ENCODE results near the gene DPP6.

DPP6 gene

GRCh38 chr7:154898973-154899855, 847.0 kb downstream of the DPP6 start:
- Histone ChIP-seq H3K4me3 (ENCODE audit: low read length) (no peak overlapping the region), H2BK120ac (ENCODE audit: low read depth, low read length) (no peak overlapping the region), H2BK5ac (ENCODE audit: low read length) (no peak overlapping the region), H3K4me1 (ENCODE audit: control insufficient read depth, low read depth, low read length) (no peaks in the 10 kb centered on the region), H3K27ac (ENCODE audit: low read depth, low read length) (no peak overlapping the region), H3K9ac (ENCODE audit: low read length) (no peak overlapping the region), H4K5ac (ENCODE audit: low read length) (no peak overlapping the region), H3K18ac (ENCODE audit: low read length) (no peak overlapping the region), H3K4ac (ENCODE audit: low read depth, low read length) (no peak overlapping the region), H4K8ac (ENCODE audit: low read depth, low read length) (no peak overlapping the region), H3K27me3 (ENCODE audit: insufficient read depth, low read length, poor library complexity) (no peaks in the 10 kb centered on the region), H3K79me2 (ENCODE audit: control insufficient read depth, insufficient read depth, low read length) (no peaks in the 10 kb centered on the region), H3K4me2 (ENCODE audit: low read length) (no peak overlapping the region), H2BK15ac (replicated peaks; ENCODE audit: low read depth) (no peak overlapping the region), H3K79me1 (ENCODE audit: low read length) (no peaks in the 10 kb centered on the region), H3K23ac (ENCODE audit: low read length) (no peak overlapping the region), H2AK5ac (ENCODE audit: low read length) (no peak overlapping the region), H3K36me3 (ENCODE audit: control insufficient read depth, insufficient read depth, low read length) (no peaks in the 10 kb centered on the region), H3K56ac (ENCODE audit: low read length) (no peak overlapping the region)
- WGBS (ENCODE audit: extremely low coverage, insufficient coverage, low lambda C conversion rate), result no CpG with 5 or more reads among the region's 24 CpGs
- DNase-seq, result no peak

DNA sequence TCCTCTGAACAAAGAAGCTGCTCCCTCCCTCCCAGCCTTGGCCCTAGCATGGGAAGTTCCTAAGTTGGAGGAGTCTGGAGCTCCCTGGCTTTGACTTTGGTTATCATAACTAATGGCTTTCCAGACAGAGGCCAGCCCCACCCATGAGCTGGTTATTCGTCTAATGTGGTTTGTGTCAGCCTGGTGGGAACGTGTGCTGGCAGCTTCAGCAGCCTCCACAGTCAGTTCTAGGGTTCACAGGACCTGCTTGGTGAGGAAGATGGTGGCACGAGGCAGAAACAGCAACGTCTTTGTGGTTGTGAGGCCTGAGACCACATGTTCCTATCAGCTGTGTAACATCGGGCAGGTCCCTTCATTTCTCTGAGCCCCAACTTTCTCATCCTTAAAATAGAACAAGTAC, 847.7 kb downstream of the DPP6 start:
- Histone ChIP-seq H3K4me1 (ENCODE audit: control insufficient read depth, low read depth, low read length) (no peaks in the 10 kb centered on the region), H2AK5ac (ENCODE audit: low read length) (no peak overlapping the region), H2BK15ac (replicated peaks; ENCODE audit: low read depth) (no peak overlapping the region), H3K18ac (ENCODE audit: low read length) (no peak overlapping the region), H3K79me2 (ENCODE audit: control insufficient read depth, insufficient read depth, low read length) (no peaks in the 10 kb centered on the region), H2BK120ac (ENCODE audit: low read depth, low read length) (no peak overlapping the region), H3K27ac (ENCODE audit: low read depth, low read length) (no peak overlapping the region), H3K23ac (ENCODE audit: low read length) (no peak overlapping the region), H4K5ac (ENCODE audit: low read length) (no peak overlapping the region), H4K8ac (ENCODE audit: low read depth, low read length) (no peak overlapping the region), H3K4ac (ENCODE audit: low read depth, low read length) (no peak overlapping the region), H3K27me3 (ENCODE audit: insufficient read depth, low read length, poor library complexity) (no peaks in the 10 kb centered on the region), H3K56ac (ENCODE audit: low read length) (no peak overlapping the region), H3K79me1 (ENCODE audit: low read length) (no peaks in the 10 kb centered on the region), H3K36me3 (ENCODE audit: control insufficient read depth, insufficient read depth, low read length) (no peaks in the 10 kb centered on the region), H2BK5ac (ENCODE audit: low read length) (no peak overlapping the region), H3K9ac (ENCODE audit: low read length) (no peak overlapping the region), H3K4me2 (ENCODE audit: low read length) (no peak overlapping the region), H3K4me3 (ENCODE audit: low read length) (no peak overlapping the region)
- WGBS (ENCODE audit: extremely low coverage, insufficient coverage, low lambda C conversion rate), result no CpG with 5 or more reads among the region's 5 CpGs
- DNase-seq, result no peak

DNA sequence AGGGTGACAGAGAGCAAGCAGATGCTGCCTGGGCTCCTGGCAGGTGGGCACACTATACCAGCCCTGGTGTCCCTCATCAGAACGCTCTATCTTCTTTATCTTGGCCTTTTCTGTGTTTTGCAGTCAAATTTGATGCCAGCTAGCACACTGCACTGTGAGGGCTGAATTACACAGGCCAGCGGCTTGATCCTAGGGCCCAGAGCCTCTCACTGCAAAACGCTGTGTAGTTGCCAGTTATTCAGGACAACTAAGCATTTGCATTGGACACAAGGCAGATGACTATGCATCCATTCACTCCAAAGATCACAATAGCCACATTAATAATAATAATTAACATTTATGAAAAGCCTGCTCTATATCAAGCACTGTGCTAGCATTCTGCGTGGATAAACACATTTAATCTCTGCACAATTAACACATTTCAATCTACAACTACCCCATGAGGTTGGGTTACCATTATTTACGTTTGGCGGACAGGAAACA, 850.4 kb downstream of the DPP6 start:
- H3K4ac ChIP-seq (ENCODE audit: low read depth, low read length), result no peak overlapping the region
- H4K8ac ChIP-seq (ENCODE audit: low read depth, low read length), result no peak overlapping the region
- no peaks in the 10 kb centered on the region for H3K27me3 ChIP-seq (ENCODE audit: insufficient read depth, low read length, poor library complexity)
- no peak overlapping the region for H3K18ac ChIP-seq (ENCODE audit: low read length)
- H3K9ac ChIP-seq (ENCODE audit: low read length), result no peak overlapping the region
- H2BK15ac ChIP-seq (replicated peaks; ENCODE audit: low read depth), result no peak overlapping the region
- H3K4me2 ChIP-seq (ENCODE audit: low read length), result no peak overlapping the region
- no peaks in the 10 kb centered on the region for H3K79me1 ChIP-seq (ENCODE audit: low read length)
- no peak overlapping the region for H4K5ac ChIP-seq (ENCODE audit: low read length)
- no peak overlapping the region for H3K56ac ChIP-seq (ENCODE audit: low read length)
- H3K23ac ChIP-seq (ENCODE audit: low read length), result no peak overlapping the region
- no peak for DNase-seq
- H3K36me3 ChIP-seq (ENCODE audit: control insufficient read depth, insufficient read depth, low read length), result no peaks in the 10 kb centered on the region
- H3K79me2 ChIP-seq (ENCODE audit: control insufficient read depth, insufficient read depth, low read length), result no peaks in the 10 kb centered on the region
- WGBS (ENCODE audit: extremely low coverage, insufficient coverage, low lambda C conversion rate), result no CpG with 5 or more reads among the region's 6 CpGs
- no peak overlapping the region for H3K4me3 ChIP-seq (ENCODE audit: low read length)
- H2BK120ac ChIP-seq (ENCODE audit: low read depth, low read length), result no peak overlapping the region
- H3K27ac ChIP-seq (ENCODE audit: low read depth, low read length), result no peak overlapping the region
- no peaks in the 10 kb centered on the region for H3K4me1 ChIP-seq (ENCODE audit: control insufficient read depth, low read depth, low read length)
- H2AK5ac ChIP-seq (ENCODE audit: low read length), result no peak overlapping the region
- H2BK5ac ChIP-seq (ENCODE audit: low read length), result no peak overlapping the region

GRCh38 chr7:154903083-154903731, 851.0 kb downstream of the DPP6 start:
- Histone ChIP-seq H4K5ac (ENCODE audit: low read length) (no peak overlapping the region), H2BK5ac (ENCODE audit: low read length) (no peak overlapping the region), H2AK5ac (ENCODE audit: low read length) (no peak overlapping the region), H3K18ac (ENCODE audit: low read length) (no peak overlapping the region), H4K8ac (ENCODE audit: low read depth, low read length) (no peak overlapping the region), H3K56ac (ENCODE audit: low read length) (no peak overlapping the region), H3K4me1 (ENCODE audit: control insufficient read depth, low read depth, low read length) (no peaks in the 10 kb centered on the region), H3K4me3 (ENCODE audit: low read length) (no peak overlapping the region), H3K4ac (ENCODE audit: low read depth, low read length) (no peak overlapping the region), H2BK15ac (replicated peaks; ENCODE audit: low read depth) (no peak overlapping the region), H3K9ac (ENCODE audit: low read length) (no peak overlapping the region), H3K79me1 (ENCODE audit: low read length) (no peaks in the 10 kb centered on the region), H3K27me3 (ENCODE audit: insufficient read depth, low read length, poor library complexity) (no peaks in the 10 kb centered on the region), H3K23ac (ENCODE audit: low read length) (no peak overlapping the region), H2BK120ac (ENCODE audit: low read depth, low read length) (no peak overlapping the region), H3K27ac (ENCODE audit: low read depth, low read length) (no peak overlapping the region), H3K36me3 (ENCODE audit: control insufficient read depth, insufficient read depth, low read length) (no peaks in the 10 kb centered on the region), H3K79me2 (ENCODE audit: control insufficient read depth, insufficient read depth, low read length) (no peaks in the 10 kb centered on the region), H3K4me2 (ENCODE audit: low read length) (no peak overlapping the region)
- no peak for DNase-seq
- WGBS (ENCODE audit: extremely low coverage, insufficient coverage, low lambda C conversion rate), result no CpG with 5 or more reads among the region's 14 CpGs

DNA sequence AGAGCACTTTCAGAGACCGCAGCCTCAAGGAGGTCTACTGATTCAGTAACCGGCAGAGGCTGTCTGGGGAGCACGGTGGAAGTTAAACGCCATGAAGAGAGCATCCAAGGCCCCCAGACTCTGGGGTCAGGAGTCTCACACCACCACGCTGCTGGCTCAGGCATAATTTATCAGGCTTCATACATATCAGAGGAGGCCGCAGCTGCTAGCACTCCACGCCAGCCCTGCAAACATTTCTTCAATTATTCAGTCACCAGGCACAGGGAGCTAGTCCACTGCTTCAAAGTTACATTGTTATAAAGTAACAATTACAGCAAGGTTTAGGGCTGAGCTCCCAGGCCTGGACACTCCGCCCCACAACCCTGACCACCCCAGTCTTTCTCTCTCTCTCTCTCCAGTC, 852.9 kb downstream of the DPP6 start:
- H4K8ac ChIP-seq (ENCODE audit: low read depth, low read length), result no peak overlapping the region
- no peak overlapping the region for H3K4me3 ChIP-seq (ENCODE audit: low read length)
- WGBS (ENCODE audit: extremely low coverage, insufficient coverage, low lambda C conversion rate), result no CpG with 5 or more reads among the region's 8 CpGs
- H3K4me1 ChIP-seq (ENCODE audit: control insufficient read depth, low read depth, low read length), result no peaks in the 10 kb centered on the region
- H2BK15ac ChIP-seq (replicated peaks; ENCODE audit: low read depth), result no peak overlapping the region
- H3K27ac ChIP-seq (ENCODE audit: low read depth, low read length), result no peak overlapping the region
- H4K5ac ChIP-seq (ENCODE audit: low read length), result no peak overlapping the region
- H3K4me2 ChIP-seq (ENCODE audit: low read length), result no peak overlapping the region
- H2AK5ac ChIP-seq (ENCODE audit: low read length), result no peak overlapping the region
- no peak for DNase-seq
- H3K27me3 ChIP-seq (ENCODE audit: insufficient read depth, low read length, poor library complexity), result no peaks in the 10 kb centered on the region
- no peak overlapping the region for H2BK120ac ChIP-seq (ENCODE audit: low read depth, low read length)
- no peaks in the 10 kb centered on the region for H3K79me2 ChIP-seq (ENCODE audit: control insufficient read depth, insufficient read depth, low read length)
- no peaks in the 10 kb centered on the region for H3K79me1 ChIP-seq (ENCODE audit: low read length)
- H3K4ac ChIP-seq (ENCODE audit: low read depth, low read length), result no peak overlapping the region
- H3K56ac ChIP-seq (ENCODE audit: low read length), result no peak overlapping the region
- no peak overlapping the region for H3K18ac ChIP-seq (ENCODE audit: low read length)
- H3K36me3 ChIP-seq (ENCODE audit: control insufficient read depth, insufficient read depth, low read length), result no peaks in the 10 kb centered on the region
- H3K9ac ChIP-seq (ENCODE audit: low read length), result no peak overlapping the region
- H2BK5ac ChIP-seq (ENCODE audit: low read length), result no peak overlapping the region
- H3K23ac ChIP-seq (ENCODE audit: low read length), result no peak overlapping the region
